ENCODE results near the gene CLDN4.
"Not testable (repeated sequence)": the region's sequence is repeated elsewhere in the genome, so short reads cannot be mapped to it uniquely, and the experiment has no call there.

The CLDN4 gene

GRCh38 chr7:73802459-73802858 lies 28.3 kb upstream of the CLDN4 start:
- Histone ChIP-seq H3K27ac (ENCODE audit: low read length) (no peak overlapping the region), H3K4me1 (ENCODE audit: control insufficient read depth, insufficient read depth, low read length) (no peaks in the 10 kb centered on the region), H3K9me3 (ENCODE audit: control insufficient read depth in 2 of 2, low read length in 2 of 2) (no peaks in the 10 kb centered on the region), H3K27me3 (ENCODE audit: control insufficient read depth in 1 of 2, insufficient read depth in 2 of 2, low read length in 2 of 2) (no peaks in the 10 kb centered on the region), H3K9ac (ENCODE audit: low read length in 2 of 2) (no peak overlapping the region), H3K36me3 (ENCODE audit: control insufficient read depth in 2 of 2, insufficient read depth in 2 of 2, low read length in 2 of 2) (no peaks in the 10 kb centered on the region), H3K4me3 (ENCODE audit: low read length in 2 of 2) (no peak overlapping the region)

- H3K9me3 ChIP-seq (ENCODE audit: control insufficient read depth in 2 of 2, low read length in 2 of 2): no peaks in the 10 kb centered on the region
- H3K9ac ChIP-seq (ENCODE audit: low read length in 2 of 2): no peak overlapping the region
- no peaks in the 10 kb centered on the region for H3K36me3 ChIP-seq (ENCODE audit: control insufficient read depth in 2 of 2, insufficient read depth in 2 of 2, low read length in 2 of 2)
- H3K4me1 ChIP-seq (ENCODE audit: control insufficient read depth, insufficient read depth, low read length): no peaks in the 10 kb centered on the region
- H3K27ac ChIP-seq (ENCODE audit: low read length): no peak overlapping the region
- H3K4me3 ChIP-seq (ENCODE audit: low read length in 2 of 2): no peak overlapping the region
- peaks cover 0 to 3% of the 10 kb centered on the region in 2 donors for H3K27me3 ChIP-seq (ENCODE audit: control insufficient read depth in 1 of 2, insufficient read depth in 2 of 2, low read length in 2 of 2)
These were observed 21.3 kb upstream of the CLDN4 start for GRCh38 chr7:73809467-73809951.

GRCh38 chr7:73810998-73811360 lies 19.8 kb upstream of the CLDN4 start:
- H3K9me3 ChIP-seq (ENCODE audit: control insufficient read depth in 2 of 2, low read length in 2 of 2): no peaks in the 10 kb centered on the region
- no peak overlapping the region for H3K9ac ChIP-seq (ENCODE audit: low read length in 2 of 2)
- no peaks in the 10 kb centered on the region for H3K36me3 ChIP-seq (ENCODE audit: control insufficient read depth in 2 of 2, insufficient read depth in 2 of 2, low read length in 2 of 2)
- H3K4me3 ChIP-seq (ENCODE audit: low read length in 2 of 2): no peak overlapping the region
- H3K27ac ChIP-seq (ENCODE audit: low read length): no peak overlapping the region
- H3K4me1 ChIP-seq (ENCODE audit: control insufficient read depth, insufficient read depth, low read length): no peaks in the 10 kb centered on the region
- peaks cover 0 to 3% of the 10 kb centered on the region in 2 donors for H3K27me3 ChIP-seq (ENCODE audit: control insufficient read depth in 1 of 2, insufficient read depth in 2 of 2, low read length in 2 of 2)

GRCh38 chr7:73811760-73812168 lies 19.0 kb upstream of the CLDN4 start:
- Histone ChIP-seq H3K36me3 (ENCODE audit: control insufficient read depth in 2 of 2, insufficient read depth in 2 of 2, low read length in 2 of 2) (no peaks in the 10 kb centered on the region), H3K4me1 (ENCODE audit: control insufficient read depth, insufficient read depth, low read length) (no peaks in the 10 kb centered on the region), H3K9ac (ENCODE audit: low read length in 2 of 2) (no peak overlapping the region), H3K4me3 (ENCODE audit: low read length in 2 of 2) (no peak overlapping the region), H3K27me3 (ENCODE audit: control insufficient read depth in 1 of 2, insufficient read depth in 2 of 2, low read length in 2 of 2) (peaks cover 0 to 3% of the 10 kb centered on the region in 2 donors), H3K9me3 (ENCODE audit: control insufficient read depth in 2 of 2, low read length in 2 of 2) (no peaks in the 10 kb centered on the region), H3K27ac (ENCODE audit: low read length) (no peak overlapping the region)

GRCh38 chr7:73812996-73813395 lies 17.8 kb upstream of the CLDN4 start:
- Histone ChIP-seq H3K36me3 (ENCODE audit: control insufficient read depth in 2 of 2, insufficient read depth in 2 of 2, low read length in 2 of 2) (no peaks in the 10 kb centered on the region), H3K4me1 (ENCODE audit: control insufficient read depth, insufficient read depth, low read length) (no peaks in the 10 kb centered on the region), H3K9me3 (ENCODE audit: control insufficient read depth in 2 of 2, low read length in 2 of 2) (no peaks in the 10 kb centered on the region), H3K4me3 (ENCODE audit: low read length in 2 of 2) (no peak overlapping the region), H3K9ac (ENCODE audit: low read length in 2 of 2) (no peak overlapping the region), H3K27me3 (ENCODE audit: control insufficient read depth in 1 of 2, insufficient read depth in 2 of 2, low read length in 2 of 2) (peaks cover 0 to 3% of the 10 kb centered on the region in 2 donors), H3K27ac (ENCODE audit: low read length) (no peak overlapping the region)

DNA sequence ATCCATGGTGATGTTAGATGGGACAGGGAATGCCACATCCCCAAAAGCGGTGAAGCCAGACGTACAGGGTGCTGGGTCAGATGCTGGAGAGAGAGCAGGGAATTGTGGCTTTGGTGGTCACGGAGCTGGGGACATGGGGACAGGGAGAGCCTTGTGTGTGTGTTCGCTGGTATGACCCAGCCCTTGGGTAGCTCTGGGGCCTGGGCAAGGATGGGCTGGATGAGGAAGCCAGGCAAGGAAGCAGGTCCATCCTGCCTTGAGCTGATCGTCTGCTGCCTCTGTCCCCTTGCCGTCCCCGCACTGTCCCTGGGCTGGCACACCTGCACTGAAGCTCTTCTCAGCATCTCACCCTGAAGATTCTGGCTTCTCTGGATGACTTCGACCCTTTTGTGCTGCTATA lies 15.4 kb upstream of the CLDN4 start:
- H3K9ac ChIP-seq (ENCODE audit: low read length in 2 of 2): no peak overlapping the region
- H3K27ac ChIP-seq (ENCODE audit: low read length): no peak overlapping the region
- H3K36me3 ChIP-seq (ENCODE audit: control insufficient read depth in 2 of 2, insufficient read depth in 2 of 2, low read length in 2 of 2): no peaks in the 10 kb centered on the region
- peaks cover 0 to 3% of the 10 kb centered on the region in 2 donors for H3K27me3 ChIP-seq (ENCODE audit: control insufficient read depth in 1 of 2, insufficient read depth in 2 of 2, low read length in 2 of 2)
- H3K9me3 ChIP-seq (ENCODE audit: control insufficient read depth in 2 of 2, low read length in 2 of 2): no peaks in the 10 kb centered on the region
- no peaks in the 10 kb centered on the region for H3K4me1 ChIP-seq (ENCODE audit: control insufficient read depth, insufficient read depth, low read length)
- no peak overlapping the region for H3K4me3 ChIP-seq (ENCODE audit: low read length in 2 of 2)

DNA sequence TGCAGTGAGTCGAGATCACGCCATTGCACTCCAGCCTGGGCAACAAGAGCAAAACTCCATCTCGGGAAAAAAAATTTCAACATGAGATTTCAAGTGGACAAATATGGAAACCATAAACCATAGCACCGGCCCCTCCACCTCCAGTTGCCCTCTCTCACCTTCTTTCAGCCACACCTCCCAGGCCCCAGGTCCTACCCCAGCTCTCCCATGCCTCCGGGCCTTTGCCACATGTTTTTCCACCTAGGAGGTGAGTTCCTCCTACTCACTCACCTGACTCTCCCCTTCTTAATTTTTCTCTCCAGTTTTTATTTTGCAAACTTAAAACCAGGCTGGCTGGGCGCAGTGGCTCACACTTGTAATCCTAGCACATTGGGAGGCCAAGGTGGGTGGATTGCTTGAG lies 13.7 kb upstream of the CLDN4 start:
- H3K27ac ChIP-seq (ENCODE audit: low read length): no peak overlapping the region
- H3K36me3 ChIP-seq (ENCODE audit: control insufficient read depth in 2 of 2, insufficient read depth in 2 of 2, low read length in 2 of 2): no peaks in the 10 kb centered on the region
- no peaks in the 10 kb centered on the region for H3K4me1 ChIP-seq (ENCODE audit: control insufficient read depth, insufficient read depth, low read length)
- H3K4me3 ChIP-seq (ENCODE audit: low read length in 2 of 2): no peak overlapping the region
- H3K27me3 ChIP-seq (ENCODE audit: control insufficient read depth in 1 of 2, insufficient read depth in 2 of 2, low read length in 2 of 2): no peaks in the 10 kb centered on the region
- no peak overlapping the region for H3K9ac ChIP-seq (ENCODE audit: low read length in 2 of 2)
- H3K9me3 ChIP-seq (ENCODE audit: control insufficient read depth in 2 of 2, low read length in 2 of 2): no peaks in the 10 kb centered on the region

- H3K9ac ChIP-seq (ENCODE audit: low read length in 2 of 2): no peak overlapping the region
- H3K4me3 ChIP-seq (ENCODE audit: low read length in 2 of 2): no peak overlapping the region
- H3K27ac ChIP-seq (ENCODE audit: low read length): no peak overlapping the region
- H3K4me1 ChIP-seq (ENCODE audit: control insufficient read depth, insufficient read depth, low read length): no peaks in the 10 kb centered on the region
- no peaks in the 10 kb centered on the region for H3K27me3 ChIP-seq (ENCODE audit: control insufficient read depth in 1 of 2, insufficient read depth in 2 of 2, low read length in 2 of 2)
- H3K9me3 ChIP-seq (ENCODE audit: control insufficient read depth in 2 of 2, low read length in 2 of 2): no peaks in the 10 kb centered on the region
- H3K36me3 ChIP-seq (ENCODE audit: control insufficient read depth in 2 of 2, insufficient read depth in 2 of 2, low read length in 2 of 2): no peaks in the 10 kb centered on the region
These were observed 10.8 kb upstream of the CLDN4 start for GRCh38 chr7:73820013-73820412.

GRCh38 chr7:73821597-73822285 lies 9.1 kb upstream of the CLDN4 start:
- H3K4me3 ChIP-seq (ENCODE audit: low read length in 2 of 2); H3K27me3 ChIP-seq (ENCODE audit: control insufficient read depth in 1 of 2, insufficient read depth in 2 of 2, low read length in 2 of 2); H3K9me3 ChIP-seq (ENCODE audit: control insufficient read depth in 2 of 2, low read length in 2 of 2); H3K4me1 ChIP-seq (ENCODE audit: control insufficient read depth, insufficient read depth, low read length); H3K27ac ChIP-seq (ENCODE audit: low read length); H3K9ac ChIP-seq (ENCODE audit: low read length in 2 of 2); H3K36me3 ChIP-seq (ENCODE audit: control insufficient read depth in 2 of 2, insufficient read depth in 2 of 2, low read length in 2 of 2): not testable (repeated sequence)

DNA sequence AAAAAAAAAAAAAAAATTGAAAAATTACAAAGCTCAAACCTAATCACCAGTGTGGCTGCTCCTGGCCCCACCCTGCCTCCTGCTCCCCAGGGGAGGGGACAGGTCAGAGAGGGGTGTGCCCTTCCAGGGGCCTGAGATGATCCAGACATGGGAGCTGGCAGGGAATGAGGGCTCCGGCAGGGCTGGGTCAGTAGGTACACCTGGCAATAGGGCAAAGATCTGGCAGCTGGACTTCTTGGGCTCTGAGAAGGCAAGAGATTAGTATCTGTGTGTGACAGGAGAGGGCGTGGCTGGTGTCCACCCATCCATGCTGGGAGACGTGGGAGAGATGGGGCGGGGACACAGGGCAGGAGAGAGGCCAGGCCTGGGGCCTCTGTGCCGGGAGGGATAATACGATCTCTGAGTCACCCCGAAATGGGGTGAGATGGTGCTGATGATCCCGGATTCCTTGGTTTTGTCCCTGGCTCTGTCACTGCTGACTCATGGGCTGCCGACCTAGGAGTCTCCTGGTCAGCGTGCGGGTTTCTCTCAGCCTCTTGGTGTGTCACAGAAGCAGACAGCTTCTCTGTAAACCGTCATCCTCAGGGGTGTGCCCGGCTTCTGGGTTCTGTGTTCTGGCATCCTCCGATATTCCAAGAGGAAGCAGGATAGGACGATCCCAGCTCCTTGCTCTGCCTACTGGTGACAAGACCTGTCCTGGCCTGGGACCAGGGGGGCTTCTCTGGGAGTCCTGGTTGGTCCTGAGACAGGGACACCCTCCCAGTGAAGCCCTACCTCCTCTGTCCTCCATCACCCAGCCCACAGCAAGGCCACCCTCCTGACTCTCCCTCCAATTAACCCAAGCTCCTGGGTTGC lies 8.2 kb upstream of the CLDN4 start:
- no peaks in the 10 kb centered on the region for H3K36me3 ChIP-seq (ENCODE audit: control insufficient read depth in 2 of 2, insufficient read depth in 2 of 2, low read length in 2 of 2)
- no peak overlapping the region for H3K9ac ChIP-seq (ENCODE audit: low read length in 2 of 2)
- H3K4me1 ChIP-seq (ENCODE audit: control insufficient read depth, insufficient read depth, low read length): peaks cover 2% of the 10 kb centered on the region
- no peaks in the 10 kb centered on the region for H3K27me3 ChIP-seq (ENCODE audit: control insufficient read depth in 1 of 2, insufficient read depth in 2 of 2, low read length in 2 of 2)
- no peak overlapping the region for H3K27ac ChIP-seq (ENCODE audit: low read length)
- no peak overlapping the region for H3K4me3 ChIP-seq (ENCODE audit: low read length in 2 of 2)
- H3K9me3 ChIP-seq (ENCODE audit: control insufficient read depth in 2 of 2, low read length in 2 of 2): no peaks in the 10 kb centered on the region

DNA sequence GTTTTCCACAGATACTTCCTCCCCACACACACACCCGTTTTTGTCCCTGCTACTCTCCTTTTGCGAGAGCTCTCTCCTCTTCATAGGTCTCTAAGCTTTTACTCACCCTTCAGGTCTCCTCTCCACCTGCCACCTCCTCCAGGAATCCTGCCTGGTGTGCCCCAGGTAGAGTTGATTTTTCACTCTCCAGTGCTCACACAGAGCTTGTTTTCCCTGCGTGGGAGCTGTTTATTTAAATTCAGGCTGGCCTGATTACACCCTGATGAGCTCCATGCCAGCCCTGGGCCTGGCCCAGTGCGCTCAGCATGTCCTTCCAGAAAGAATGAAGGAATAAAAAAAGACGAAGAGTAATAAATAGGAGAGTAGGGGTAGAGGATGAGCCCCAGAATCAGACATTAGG lies 7.5 kb upstream of the CLDN4 start:
- Histone ChIP-seq H3K9me3 (ENCODE audit: control insufficient read depth in 2 of 2, low read length in 2 of 2) (no peaks in the 10 kb centered on the region), H3K9ac (ENCODE audit: low read length in 2 of 2) (no peak overlapping the region), H3K27ac (ENCODE audit: low read length) (no peak overlapping the region), H3K4me3 (ENCODE audit: low read length in 2 of 2) (no peak overlapping the region), H3K27me3 (ENCODE audit: control insufficient read depth in 1 of 2, insufficient read depth in 2 of 2, low read length in 2 of 2) (no peaks in the 10 kb centered on the region), H3K4me1 (ENCODE audit: control insufficient read depth, insufficient read depth, low read length) (peaks cover 4% of the 10 kb centered on the region), H3K36me3 (ENCODE audit: control insufficient read depth in 2 of 2, insufficient read depth in 2 of 2, low read length in 2 of 2) (no peaks in the 10 kb centered on the region)
